ENCODE measurements around the gene CNOT1. TPM values are rescaled to one million over a fixed set of nuclear protein-coding genes. Genes with fewer than 3 reads are reported as not detected.

CNOT1 gene
- total RNA-seq, 6 donors from 2014 or later: 78.9 to 158 (median 151) TPM

Small RNA genes lying within 50 kb of the gene (small RNA-seq; reads per million reads assigned to genes)
- 0 reads per million in 4 donors for gene RNU6-103P
- gene SNORA46: 53.8 to 116 (median 83.8) reads per million in 4 donors
- gene SNORA50A: 0 reads per million in 4 donors

Other genes starting within 250 kb of the CNOT1 start
- gene GINS3, start 237.4 kb downstream of the CNOT1 start, total RNA-seq: 1 to 10 TPM; 1.0 to 4.0 (median 2.9) TPM
- 10 to 100 TPM; 25.1 to 81.0 (median 30.5) TPM for gene NDRG4, start 129.7 kb downstream of the CNOT1 start, total RNA-seq
- gene SETD6, start 114.3 kb downstream of the CNOT1 start, total RNA-seq: 10 to 100 TPM; 17.3 to 78.6 (median 31.7) TPM
- 10 to 100 TPM in 5 of 6 donors, 1 to 10 TPM in 1; 6.5 to 34.6 (median 22.4) TPM for gene SLC38A7, start 54.9 kb upstream of the CNOT1 start, total RNA-seq
- gene GOT2, start 104.5 kb upstream of the CNOT1 start, total RNA-seq: 10 to 100 TPM; 28.4 to 52.9 (median 47.2) TPM

All from upper lobe of left lung (tissue), 6 donors.